ENCODE measurements around the gene CDH23. TPM values are rescaled to one million over a fixed set of nuclear protein-coding genes. Genes with fewer than 3 reads are reported as not detected.
A peak's percentile ranks its signal among the peaks of the same experiment; 100 is the strongest.

Gene CDH23
- total RNA-seq, 1 experiment from 2014 or later = 0.14 TPM

- no peak for DNase-seq (ENCODE audit: low spot score)
Measured at GRCh38 chr10:71797533-71798307, 401.0 kb downstream of the CDH23 start.

- DNase-seq (ENCODE audit: low spot score) = no peak
Measured at GRCh38 chr10:71798308-71798624, 401.5 kb downstream of the CDH23 start.

- DNase-seq (ENCODE audit: low spot score) = no peak
Measured at GRCh38 chr10:71799112-71799511, 402.4 kb downstream of the CDH23 start.

DNA sequence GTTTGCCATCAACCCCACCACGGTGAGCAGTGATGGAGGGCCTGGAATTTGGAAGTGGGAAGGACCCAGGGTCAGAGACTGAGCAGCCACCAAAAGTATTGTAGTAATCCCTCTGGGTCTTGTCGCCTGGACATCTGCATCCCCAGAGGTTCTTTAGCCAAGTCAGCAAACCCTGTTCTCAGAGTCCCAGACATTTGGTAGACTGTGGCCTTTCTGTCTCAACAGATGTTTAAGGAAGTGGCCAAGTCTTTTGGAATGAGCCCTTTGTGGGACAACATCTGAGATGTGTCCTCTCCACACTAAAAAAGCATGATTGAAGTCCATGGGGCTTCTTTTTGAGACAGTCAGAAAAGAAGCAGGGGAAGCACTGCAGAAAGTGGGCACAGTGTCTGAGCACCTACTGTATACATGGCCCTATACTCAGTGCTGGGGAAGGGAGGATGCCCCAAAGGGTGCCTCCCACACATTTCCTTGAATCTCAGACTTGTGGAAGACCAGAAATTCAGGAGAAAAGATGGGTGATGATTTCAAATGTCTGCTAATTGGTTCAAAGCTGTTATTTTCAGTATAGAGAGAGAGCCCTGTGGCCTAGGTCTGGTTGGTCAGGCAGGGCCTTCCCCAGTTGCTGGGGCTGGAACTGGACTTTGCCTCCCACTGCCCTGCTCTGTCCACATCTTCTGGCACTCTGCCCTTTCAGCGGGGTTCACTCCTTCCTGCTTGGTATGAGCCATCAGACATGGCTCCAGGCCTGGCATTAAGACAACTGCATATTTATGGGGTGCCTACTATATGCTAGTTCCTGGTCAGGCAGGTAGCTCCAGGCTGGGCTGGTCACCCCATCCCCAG, 403.1 kb downstream of the CDH23 start:
- no peak for DNase-seq (ENCODE audit: low spot score)

GRCh38 chr10:71801361-71801760, 404.6 kb downstream of the CDH23 start:
- DNase-seq (ENCODE audit: low spot score) = no peak

GRCh38 chr10:71802235-71802634, 405.5 kb downstream of the CDH23 start:
- DNase-seq (ENCODE audit: low spot score) = no peak

- DNase-seq (ENCODE audit: low spot score) = no peak
Measured at GRCh38 chr10:71802715-71803488, 406.2 kb downstream of the CDH23 start.

DNA sequence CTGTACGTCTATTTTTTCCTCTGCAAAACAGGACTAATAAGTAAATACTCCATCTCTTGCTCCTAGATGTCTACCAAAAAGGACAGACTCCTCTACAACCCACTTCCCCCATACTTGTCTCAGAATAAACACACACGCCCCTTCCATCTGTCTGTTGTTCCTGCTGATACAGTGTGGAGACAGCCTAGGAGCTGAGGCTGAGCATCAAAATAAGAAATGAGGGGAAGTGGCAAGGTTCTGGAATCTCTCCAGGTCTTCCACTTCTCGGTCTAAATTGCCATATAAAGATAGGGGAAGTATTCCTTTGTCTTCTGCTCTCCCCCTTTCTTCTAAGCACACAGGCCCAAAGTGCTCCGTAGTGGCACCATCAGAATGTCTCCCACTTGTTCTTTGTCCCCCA, 407.4 kb downstream of the CDH23 start:
- no peak for DNase-seq (ENCODE audit: low spot score)

DNA sequence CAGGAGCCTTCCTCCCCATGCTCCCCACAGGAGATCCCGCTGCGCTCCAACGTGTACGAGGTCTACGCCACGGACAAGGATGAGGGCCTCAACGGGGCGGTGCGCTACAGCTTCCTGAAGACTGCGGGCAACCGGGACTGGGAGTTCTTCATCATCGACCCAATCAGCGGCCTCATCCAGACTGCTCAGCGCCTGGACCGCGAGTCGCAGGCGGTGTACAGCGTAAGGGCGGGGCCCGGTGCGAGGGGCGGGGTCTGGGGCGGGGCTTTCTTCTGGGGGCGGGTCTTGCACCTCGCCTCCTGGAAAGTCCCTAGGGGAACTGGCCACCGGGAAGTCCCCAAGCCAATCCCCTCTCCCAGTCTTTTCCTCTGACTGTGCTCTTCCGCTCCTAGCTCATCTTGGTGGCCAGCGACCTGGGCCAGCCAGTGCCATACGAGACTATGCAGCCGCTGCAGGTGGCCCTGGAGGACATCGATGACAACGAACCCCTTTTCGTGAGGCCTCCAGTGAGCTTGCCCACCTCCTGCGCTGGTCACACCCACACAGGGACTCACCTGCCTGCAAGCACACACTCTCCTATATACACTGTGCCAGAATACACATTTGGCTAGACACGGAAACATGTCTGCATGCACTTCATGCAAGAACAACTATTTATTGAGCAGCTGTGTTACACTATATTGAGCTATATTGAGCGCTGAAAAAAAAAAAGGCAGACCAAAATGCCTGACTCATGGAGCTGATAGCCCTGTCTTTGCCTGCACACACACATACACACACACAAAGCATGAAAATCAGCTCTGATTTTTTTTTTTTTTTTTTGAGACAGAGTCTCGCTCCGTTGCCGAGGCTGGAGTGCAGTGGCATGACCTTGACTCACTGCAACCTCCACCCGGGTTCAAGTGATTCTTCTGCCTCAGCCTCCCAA, 409.3 kb downstream of the CDH23 start:
- DNase-seq (ENCODE audit: low spot score) = no peak

- DNase-seq (ENCODE audit: low spot score) = no peak
Measured at GRCh38 chr10:71806704-71807556, 410.2 kb downstream of the CDH23 start.

DNA sequence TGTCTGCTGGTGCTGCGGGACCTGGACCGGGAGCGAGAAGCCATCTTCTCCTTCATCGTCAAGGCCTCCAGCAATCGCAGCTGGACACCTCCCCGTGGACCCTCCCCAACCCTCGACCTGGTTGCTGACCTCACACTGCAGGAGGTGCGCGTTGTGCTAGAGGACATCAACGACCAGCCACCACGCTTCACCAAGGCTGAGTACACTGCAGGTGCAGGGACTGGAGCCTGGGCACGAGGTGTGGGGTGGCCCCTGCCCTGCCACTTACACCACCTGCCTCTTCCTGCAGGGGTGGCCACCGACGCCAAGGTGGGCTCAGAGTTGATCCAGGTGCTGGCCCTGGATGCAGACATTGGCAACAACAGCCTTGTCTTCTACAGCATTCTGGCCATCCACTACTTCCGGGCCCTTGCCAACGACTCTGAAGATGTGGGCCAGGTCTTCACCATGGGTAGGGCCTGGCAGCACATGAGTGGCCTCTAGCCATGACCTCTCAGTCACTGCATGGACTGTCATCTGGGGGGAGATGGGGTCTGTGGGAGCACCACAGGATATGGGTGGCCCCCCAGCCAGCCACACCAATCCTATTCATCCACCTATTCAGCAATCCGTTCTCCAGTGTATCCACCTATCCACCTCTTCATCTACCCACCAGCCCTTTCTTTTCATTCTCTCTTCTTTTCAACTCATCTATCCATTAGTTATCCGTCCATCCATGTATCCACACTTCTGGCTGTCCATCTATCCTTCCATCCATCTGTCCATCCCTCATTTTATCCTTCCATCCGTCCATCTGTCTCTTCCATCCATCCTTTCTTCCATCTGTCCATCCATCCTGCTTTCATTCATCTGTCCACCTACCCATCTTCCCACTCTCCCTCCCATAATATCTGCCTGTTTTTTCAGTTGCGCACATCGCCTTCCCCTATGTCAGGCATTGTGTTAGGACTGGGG, 411.1 kb downstream of the CDH23 start:
- no peak for DNase-seq (ENCODE audit: low spot score)

DNA sequence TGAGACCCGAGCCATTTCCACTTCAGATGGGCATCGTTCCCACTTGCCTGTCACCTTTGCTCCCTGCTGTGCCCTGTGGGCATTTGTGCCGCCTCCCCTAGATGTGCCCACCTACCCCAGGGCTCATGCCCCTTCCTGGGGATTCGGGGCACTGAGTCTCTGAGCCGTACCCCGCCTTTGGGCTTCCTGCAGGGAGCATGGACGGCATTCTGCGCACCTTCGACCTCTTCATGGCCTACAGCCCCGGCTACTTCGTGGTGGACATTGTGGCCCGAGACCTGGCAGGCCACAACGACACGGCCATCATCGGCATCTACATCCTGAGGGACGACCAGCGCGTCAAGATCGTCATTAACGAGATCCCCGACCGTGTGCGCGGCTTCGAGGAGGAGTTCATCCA, 412.9 kb downstream of the CDH23 start:
- no peak for DNase-seq (ENCODE audit: low spot score)

GRCh38 chr10:71810048-71810750, 413.5 kb downstream of the CDH23 start:
- DNase-seq (ENCODE audit: low spot score) = no peak

GRCh38 chr10:71811351-71811750, 414.6 kb downstream of the CDH23 start:
- DNase-seq (ENCODE audit: low spot score) = no peak

DNA sequence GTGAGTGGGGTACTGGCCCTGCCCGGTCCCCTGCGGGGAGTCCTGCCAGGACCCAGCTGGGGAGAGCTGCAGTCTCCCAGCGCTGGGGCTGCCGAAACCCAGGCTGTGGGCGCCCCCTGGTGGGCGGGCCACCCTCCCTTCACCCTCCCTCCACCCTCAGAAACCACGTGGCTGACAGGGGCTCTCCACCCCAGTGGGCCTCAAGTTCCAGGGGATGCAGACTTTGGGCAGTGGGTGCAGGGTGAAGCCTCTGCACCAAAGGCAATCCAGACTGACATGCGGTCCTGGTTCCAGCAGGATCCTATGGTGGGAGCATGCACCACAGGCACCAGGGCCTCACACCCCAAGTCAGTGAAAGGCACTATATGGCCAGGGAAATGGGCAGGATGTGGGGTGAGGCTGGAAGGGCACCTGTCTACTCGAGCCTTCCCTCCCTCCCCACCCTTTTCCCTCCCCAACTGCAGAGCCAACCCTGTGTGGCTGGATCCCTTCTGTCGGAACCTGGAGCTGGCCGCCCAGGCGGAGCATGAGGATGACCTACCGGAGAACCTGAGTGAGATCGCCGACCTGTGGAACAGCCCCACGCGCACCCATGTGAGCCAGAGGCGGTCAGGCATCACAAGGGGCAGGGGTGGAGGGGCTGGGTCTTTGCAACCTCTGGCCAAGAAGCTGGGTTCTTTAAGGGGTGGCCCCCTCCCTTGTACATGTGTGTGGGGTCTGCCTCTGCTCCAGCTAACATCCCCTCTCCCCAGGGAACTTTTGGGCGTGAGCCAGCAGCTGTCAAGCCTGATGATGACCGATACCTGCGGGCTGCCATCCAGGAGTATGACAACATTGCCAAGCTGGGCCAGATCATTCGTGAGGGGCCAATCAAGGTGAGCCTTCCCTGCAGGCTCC, 415.5 kb downstream of the CDH23 start:
- DNase-seq (ENCODE audit: low spot score) = peak; percentile 43

- DNase-seq (ENCODE audit: low spot score) = no peak
Measured at GRCh38 chr10:71812913-71813590, 416.3 kb downstream of the CDH23 start.

DNA sequence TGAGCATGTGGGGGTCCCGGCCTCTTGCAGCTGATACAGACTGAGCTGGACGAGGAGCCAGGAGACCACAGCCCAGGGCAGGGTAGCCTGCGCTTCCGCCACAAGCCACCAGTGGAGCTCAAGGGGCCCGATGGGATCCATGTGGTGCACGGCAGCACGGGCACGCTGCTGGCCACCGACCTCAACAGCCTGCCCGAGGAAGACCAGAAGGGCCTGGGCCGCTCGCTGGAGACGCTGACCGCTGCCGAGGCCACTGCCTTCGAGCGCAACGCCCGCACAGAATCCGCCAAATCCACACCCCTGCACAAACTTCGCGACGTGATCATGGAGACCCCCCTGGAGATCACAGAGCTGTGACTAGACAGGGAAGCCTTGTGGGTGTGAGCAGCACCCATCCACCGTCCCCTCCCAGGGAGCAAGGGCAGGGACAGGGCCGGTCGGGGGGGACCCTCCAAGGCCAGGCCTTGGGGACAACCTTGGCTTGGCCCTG, 418.2 kb downstream of the CDH23 start:
- no peak for DNase-seq (ENCODE audit: low spot score)

All from A172 (cell line).